ENCODE measurements around the gene OSCAR. TPM values are rescaled to one million over a fixed set of nuclear protein-coding genes. Genes with fewer than 3 reads are reported as not detected.

OSCAR gene
- 0.40 TPM for total RNA-seq

DNA sequence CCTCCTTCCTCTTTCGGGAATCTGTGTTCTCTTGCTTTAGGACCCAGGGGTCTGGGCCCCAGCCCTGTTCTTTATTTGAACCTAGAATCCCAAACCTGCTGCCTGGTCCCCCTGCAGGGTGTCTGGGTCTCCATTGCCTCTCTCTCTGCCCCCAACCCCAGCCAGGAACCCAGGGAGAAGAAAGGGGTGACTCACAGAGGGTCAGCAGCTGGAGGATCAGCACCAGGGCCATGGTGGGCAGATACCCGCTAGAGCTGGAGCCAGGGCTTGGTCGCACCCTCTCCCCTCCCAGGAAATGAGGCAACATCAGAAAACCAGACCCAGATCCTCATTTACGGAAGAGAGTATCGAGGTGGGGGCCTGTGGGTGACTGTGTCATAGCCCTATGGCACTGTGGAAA lies at the start of gene OSCAR:
Gene OSCAR (minus strand): TSS at position 243 of the 400 bp plus-strand sequence. CDS start 11 bp downstream, at position 232.
- ATAC-seq: no peak

DNA sequence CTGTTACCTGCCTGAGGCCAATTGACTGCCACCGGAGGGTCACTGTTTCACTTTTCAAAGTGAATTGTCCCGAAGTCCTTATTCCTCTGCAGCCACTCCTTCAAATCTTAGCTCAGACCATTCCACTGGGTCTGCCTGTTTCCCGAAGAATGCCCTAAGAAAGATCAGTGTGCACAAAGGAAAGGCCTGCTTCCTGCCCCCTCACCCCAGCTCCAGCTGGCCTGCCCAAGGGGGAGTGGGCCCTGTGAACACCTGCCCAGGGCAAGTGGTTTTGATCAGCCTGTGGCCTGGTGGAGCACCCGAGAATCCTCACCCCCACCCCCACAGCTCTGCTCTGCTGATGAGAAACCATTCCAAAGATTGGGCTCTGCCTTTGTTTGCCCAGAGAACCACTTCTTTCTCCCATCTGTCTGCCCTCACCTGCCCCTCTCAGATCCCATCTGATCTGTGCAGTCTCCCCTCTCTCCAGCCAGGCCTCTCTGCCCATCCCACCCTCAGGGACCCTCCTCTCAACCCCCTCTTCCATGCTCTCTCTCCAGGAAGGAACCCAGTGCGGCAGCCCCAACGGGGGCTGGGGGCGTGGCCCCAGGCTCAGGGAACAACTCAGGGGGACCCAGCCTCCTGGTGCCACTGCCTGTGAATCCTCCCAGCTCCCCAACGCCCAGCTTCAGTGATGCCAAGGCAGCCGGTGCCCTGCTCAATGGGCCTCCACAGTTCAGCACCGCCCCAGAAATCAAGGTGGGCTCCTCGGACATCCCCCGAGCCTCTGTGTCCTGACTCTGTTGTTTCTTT lies 48.6 kb upstream of the OSCAR start:
- ATAC-seq: no peak

DNA sequence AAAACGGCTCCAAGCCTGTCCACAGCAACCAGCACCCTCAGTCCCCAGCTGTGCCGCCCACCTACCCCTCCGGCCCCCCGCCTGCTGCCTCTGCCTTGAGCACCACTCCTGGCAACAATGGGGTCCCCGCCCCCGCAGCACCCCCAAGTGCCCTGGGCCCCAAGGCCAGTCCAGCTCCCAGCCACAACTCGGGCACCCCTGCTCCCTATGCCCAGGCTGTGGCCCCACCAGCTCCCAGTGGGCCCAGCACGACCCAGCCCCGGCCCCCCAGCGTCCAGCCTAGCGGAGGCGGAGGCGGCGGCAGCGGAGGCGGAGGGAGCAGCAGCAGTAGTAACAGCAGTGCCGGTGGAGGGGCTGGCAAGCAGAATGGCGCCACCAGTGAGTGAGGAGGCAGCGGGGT lies 47.6 kb upstream of the OSCAR start:
- no peak for ATAC-seq

DNA sequence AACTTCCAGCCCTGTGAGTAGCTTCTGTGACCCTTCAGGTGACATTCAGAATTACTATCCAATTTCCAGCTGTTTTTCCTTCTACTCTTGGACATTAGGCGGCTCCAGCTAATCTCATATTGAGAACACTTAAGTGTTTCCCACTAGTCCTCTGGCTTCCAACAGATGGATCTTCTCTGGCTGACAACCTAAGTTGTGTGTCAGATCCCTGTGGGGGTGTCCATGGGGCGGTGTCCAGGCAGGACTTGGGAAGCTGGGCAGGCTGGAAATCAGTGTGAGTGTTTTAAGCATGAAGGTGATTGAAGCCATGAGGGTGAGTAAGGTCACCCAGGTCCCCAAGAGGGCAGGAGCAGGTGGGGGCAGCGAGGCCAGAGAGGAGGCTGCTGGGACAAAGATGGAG lies 47.1 kb upstream of the OSCAR start:
- ATAC-seq: no peak

DNA sequence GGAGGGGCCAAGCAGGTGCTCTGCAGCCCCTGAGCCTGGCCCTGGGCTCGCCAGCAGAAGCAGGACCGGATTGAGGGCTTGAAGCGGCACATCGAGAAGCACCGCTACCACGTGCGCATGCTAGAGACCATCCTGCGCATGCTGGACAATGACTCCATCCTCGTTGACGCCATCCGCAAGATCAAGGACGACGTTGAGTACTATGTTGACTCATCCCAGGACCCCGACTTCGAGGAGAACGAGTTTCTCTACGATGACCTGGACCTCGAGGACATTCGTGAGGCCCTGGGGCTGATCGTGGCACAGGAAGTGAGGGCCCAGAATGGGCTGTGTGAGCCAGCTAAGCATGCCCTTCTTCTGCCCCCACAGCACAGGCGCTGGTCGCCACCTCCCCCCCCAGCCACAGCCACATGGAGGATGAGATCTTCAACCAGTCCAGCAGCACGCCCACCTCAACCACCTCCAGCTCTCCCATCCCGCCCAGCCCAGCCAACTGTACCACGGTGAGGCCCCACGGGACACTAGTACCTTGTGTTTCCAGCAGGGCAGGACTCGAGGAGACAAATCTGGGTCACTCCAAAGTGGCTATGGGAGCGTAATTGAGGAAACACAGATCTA lies 45.0 kb upstream of the OSCAR start:
- no peak for ATAC-seq

GRCh38 chr19:54142166-54142780 lies 41.7 kb upstream of the OSCAR start:
- ATAC-seq: no peak

GRCh38 chr19:54141356-54141755 lies 40.8 kb upstream of the OSCAR start:
- ATAC-seq: no peak

- no peak for ATAC-seq
Observed at GRCh38 chr19:54138489-54139256, 38.1 kb upstream of the OSCAR start.

GRCh38 chr19:54137699-54138488 lies 37.3 kb upstream of the OSCAR start, which contains the start of gene CNOT3:
TSS of gene CNOT3 (plus strand) at chr19:54137762. CDS start at chr19:54142979, 5,217 bp downstream.
- ATAC-seq: no peak

- ATAC-seq: peak; percentile 92
Observed at GRCh38 chr19:54136864-54137698, 36.5 kb upstream of the OSCAR start.

- no peak for ATAC-seq
Observed at GRCh38 chr19:54136086-54136863, 35.7 kb upstream of the OSCAR start.

GRCh38 chr19:54133957-54134590 lies 33.5 kb upstream of the OSCAR start:
- ATAC-seq: no peak

GRCh38 chr19:54133312-54133956 lies 32.8 kb upstream of the OSCAR start:
- peak; percentile 13 for ATAC-seq

DNA sequence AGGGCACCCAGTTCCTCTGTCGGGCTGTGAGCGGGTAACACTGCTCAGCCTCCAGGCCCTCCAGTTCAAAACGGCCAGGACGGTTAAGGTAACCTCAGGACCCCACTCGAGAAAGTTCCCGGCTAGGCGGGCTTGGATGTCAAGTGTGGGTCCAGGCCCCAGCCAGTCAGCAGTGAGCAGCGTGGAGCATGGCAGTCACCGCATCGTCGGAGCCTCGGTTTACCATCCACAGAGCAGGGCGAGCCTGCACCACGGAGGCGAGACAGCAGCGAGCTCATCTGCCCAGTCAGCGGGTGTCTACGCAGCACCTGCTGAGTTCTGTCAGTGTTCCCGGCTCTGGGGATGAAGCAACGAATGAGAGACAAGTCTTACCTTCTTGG lies 29.0 kb upstream of the OSCAR start:
- ATAC-seq: no peak

- ATAC-seq: no peak
Observed at GRCh38 chr19:54128796-54129616, 28.4 kb upstream of the OSCAR start.

- no peak for ATAC-seq
Observed at GRCh38 chr19:54128441-54128725, 27.8 kb upstream of the OSCAR start.

- ATAC-seq: no peak
Observed at GRCh38 chr19:54127688-54128440, 27.3 kb upstream of the OSCAR start.

GRCh38 chr19:54125713-54126112 lies 25.1 kb upstream of the OSCAR start:
- ATAC-seq: no peak
